NCI-H82 treated with DMSO at 0.1 percent for 48 hours (cell line): ENCODE measurements around the gene GNAT1.
"Not testable (repeated sequence)": the region's sequence is repeated elsewhere in the genome, so short reads cannot be mapped to it uniquely, and the experiment has no call there.

ENCODE experiments used
- DNase-seq: peaks from one replicate; lab custom pipeline; 2025; ENCODE audit not compliant: unreplicated experiment; lab: John Stamatoyannopoulos, UW

GNAT1 gene

GRCh38 chr3:50217681-50218080, 26.3 kb downstream of the GNAT1 start:
- DNase-seq = no peak

GRCh38 chr3:50218448-50218847, 27.0 kb downstream of the GNAT1 start:
- DNase-seq = no peak

GRCh38 chr3:50219285-50219684, 27.9 kb downstream of the GNAT1 start:
- no peak for DNase-seq

GRCh38 chr3:50220109-50220508, 28.7 kb downstream of the GNAT1 start:
- no peak for DNase-seq

GRCh38 chr3:50221051-50221410, 29.6 kb downstream of the GNAT1 start:
- no peak for DNase-seq

GRCh38 chr3:50221411-50222168, 30.2 kb downstream of the GNAT1 start:
- no peak for DNase-seq

GRCh38 chr3:50222169-50222528, 30.7 kb downstream of the GNAT1 start:
- DNase-seq = no peak

GRCh38 chr3:50224639-50225038, 33.2 kb downstream of the GNAT1 start:
- no peak for DNase-seq

GRCh38 chr3:50226888-50227389, 35.5 kb downstream of the GNAT1 start:
- DNase-seq = no peak

GRCh38 chr3:50227390-50228183, 36.2 kb downstream of the GNAT1 start:
- DNase-seq = peak; percentile 61

GRCh38 chr3:50228184-50228763, 36.9 kb downstream of the GNAT1 start:
- not testable (repeated sequence) for DNase-seq

GRCh38 chr3:50229490-50229889, 38.1 kb downstream of the GNAT1 start:
- DNase-seq = no peak

GRCh38 chr3:50230104-50230793, 38.8 kb downstream of the GNAT1 start:
- no peak for DNase-seq

- DNase-seq = no peak
Observed at GRCh38 chr3:50230794-50231125, 39.4 kb downstream of the GNAT1 start.

GRCh38 chr3:50231581-50231980, 40.2 kb downstream of the GNAT1 start:
- DNase-seq = peak; percentile 57

- no peak for DNase-seq
Observed at GRCh38 chr3:50232303-50232702, 40.9 kb downstream of the GNAT1 start.

- no peak for DNase-seq
Observed at GRCh38 chr3:50233176-50233575, 41.8 kb downstream of the GNAT1 start.

GRCh38 chr3:50235716-50236483, 44.5 kb downstream of the GNAT1 start, which contains the start of gene GNAI2:
GNAI2 (plus strand) TSS chr3:50236204; CDS start chr3:50236336, 132 bp downstream.
- DNase-seq = peak; percentile 95

GRCh38 chr3:50236484-50237132, 45.2 kb downstream of the GNAT1 start:
- no peak for DNase-seq

- no peak for DNase-seq
Observed at GRCh38 chr3:50237133-50237651, 45.8 kb downstream of the GNAT1 start.
